H9 (cell line): ENCODE results near the gene ZBTB22. TPM values are rescaled to one million over a fixed set of nuclear protein-coding genes. Genes with fewer than 3 reads are reported as not detected.

Experiments
- DNase-seq: peaks from one replicate; pipeline ENCODE4 v3.0.0-alpha.2; 2017
- H2AFZ ChIP-seq: one replicate; pipeline ENCODE4 v1.6.1; 2013; ENCODE audit warnings: mild to moderate bottlenecking, low read length, control low read depth, moderate library complexity
- H2AK5ac ChIP-seq: 2 replicates; pipeline ENCODE4 v1.6.1; 2013; ENCODE audit warnings: low read length, control low read depth, mixed read lengths; ENCODE audit not compliant: insufficient read length
- H2BK120ac ChIP-seq: one replicate; pipeline ENCODE4 v1.6.1; 2013; ENCODE audit warnings: low read depth, mild to moderate bottlenecking, low read length, control low read depth, inconsistent platforms; ENCODE audit not compliant: poor library complexity, severe bottlenecking
- H2BK12ac ChIP-seq: 2 replicates; pipeline ENCODE4 v1.6.1; 2013; ENCODE audit warnings: low read length, control low read depth, mixed read lengths, low read depth; ENCODE audit not compliant: insufficient read length
- H2BK15ac ChIP-seq: 2 replicates; pipeline ENCODE4 v1.6.1; 2013; ENCODE audit warnings: low read depth, low read length, control low read depth
- H2BK20ac ChIP-seq: one replicate; pipeline ENCODE4 v1.6.1; 2013; ENCODE audit warnings: low read depth, mild to moderate bottlenecking, low read length, control low read depth, inconsistent platforms; ENCODE audit not compliant: poor library complexity, severe bottlenecking
- H2BK5ac ChIP-seq: 2 replicates; pipeline ENCODE4 v1.6.1; 2013; ENCODE audit warnings: low read length, control low read depth, mixed read lengths; ENCODE audit not compliant: insufficient read length
- H3K14ac ChIP-seq: 2 replicates; pipeline ENCODE4 v1.6.1; 2013; ENCODE audit warnings: low read length, control low read depth; ENCODE audit not compliant: insufficient read depth
- H3K18ac ChIP-seq: 2 replicates; pipeline ENCODE4 v1.6.1; 2013; ENCODE audit warnings: low read depth, mild to moderate bottlenecking, mixed read lengths, low read length, control low read depth; ENCODE audit not compliant: insufficient read length
- H3K23ac ChIP-seq: 2 replicates; pipeline ENCODE4 v1.6.1; 2013; ENCODE audit warnings: low read length, control low read depth, mixed read lengths, low read depth; ENCODE audit not compliant: insufficient read length
- H3K23me2 ChIP-seq: 2 replicates; pipeline ENCODE4 v1.6.1; 2013; ENCODE audit warnings: low read depth, mild to moderate bottlenecking, mixed read lengths, low read length, control low read depth; ENCODE audit not compliant: insufficient read length, poor library complexity, severe bottlenecking
- H3K27ac ChIP-seq: 2 replicates; pipeline ENCODE4 v1.5.1; 2013; ENCODE audit warnings: low read length, control low read depth, mixed read lengths, low read depth; ENCODE audit not compliant: insufficient read length
- H3K27me3 ChIP-seq: 2 replicates; pipeline ENCODE4 v1.6.1; 2013; ENCODE audit warnings: low read length, control low read depth, inconsistent platforms; ENCODE audit not compliant: insufficient read depth
- H3K4ac ChIP-seq: 2 replicates; pipeline ENCODE4 v1.6.1; 2013; ENCODE audit warnings: low read depth, mild to moderate bottlenecking, control low read depth, inconsistent platforms, low read length, moderate library complexity
- H3K4me1 ChIP-seq: 2 replicates; pipeline ENCODE4 v1.6.1; 2013; ENCODE audit warnings: low read length, control low read depth, inconsistent platforms; ENCODE audit not compliant: insufficient read depth
- H3K4me2 ChIP-seq: 2 replicates; pipeline ENCODE4 v1.6.1; 2013; ENCODE audit warnings: low read length, control low read depth, mixed read lengths; ENCODE audit not compliant: insufficient read length, insufficient read depth
- H3K56ac ChIP-seq: 2 replicates; pipeline ENCODE4 v1.6.1; 2013; ENCODE audit warnings: low read depth, mild to moderate bottlenecking, mixed read lengths, low read length, control low read depth; ENCODE audit not compliant: insufficient read length
- H3K79me1 ChIP-seq: 2 replicates; pipeline ENCODE4 v1.6.1; 2013; ENCODE audit warnings: low read depth, mild to moderate bottlenecking, moderate library complexity, low read length, control low read depth, inconsistent platforms; ENCODE audit not compliant: insufficient read depth, poor library complexity, severe bottlenecking
- H3K79me2 ChIP-seq: 2 replicates; pipeline ENCODE4 v1.6.1; 2013; ENCODE audit warnings: low read length, control low read depth, inconsistent platforms; ENCODE audit not compliant: insufficient read depth
- H3K9ac ChIP-seq: 2 replicates; pipeline ENCODE4 v1.6.1; 2013; ENCODE audit warnings: low read length, control low read depth, mixed read lengths; ENCODE audit not compliant: insufficient read length; ENCODE audit errors: extremely low read depth
- H3K9me3 ChIP-seq: one replicate; pipeline ENCODE4 v1.6.1; 2013; ENCODE audit warnings: low read depth, low read length, inconsistent platforms; ENCODE audit not compliant: control insufficient read depth
- H3T11ph ChIP-seq: one replicate; pipeline ENCODE4 v1.6.1; 2013; ENCODE audit warnings: mild to moderate bottlenecking, low read length, control low read depth, inconsistent platforms
- H4K20me1 ChIP-seq: one replicate; pipeline ENCODE4 v1.6.1; 2013; ENCODE audit not compliant: control insufficient read depth, insufficient read length, insufficient read depth
- H4K5ac ChIP-seq: 2 replicates; pipeline ENCODE4 v1.6.1; 2013; ENCODE audit warnings: low read depth, mild to moderate bottlenecking, mixed read lengths, low read length, control low read depth; ENCODE audit not compliant: insufficient read length
- H4K8ac ChIP-seq: replicated peaks from 2 replicates; pipeline ENCODE4 v1.6.1; 2013; ENCODE audit warnings: low read length, control low read depth, mixed read lengths, low read depth; ENCODE audit not compliant: insufficient read length
- H4K91ac ChIP-seq: 2 replicates; pipeline ENCODE4 v1.6.1; 2013; ENCODE audit warnings: low read depth, mild to moderate bottlenecking, moderate library complexity, mixed read lengths, low read length, control low read depth; ENCODE audit not compliant: insufficient read length
- H3K27ac Mint-ChIP-seq, 3 experiments: 2 replicates in 2 of 3; 3 replicates in 1 of 3; pipeline ENCODE4 v1.8.0; 2020 to 2021; ENCODE audit warnings: mixed read lengths in 3 of 3, mild to moderate bottlenecking in 1 of 3, moderate library complexity in 1 of 3
- H3K27me3 Mint-ChIP-seq: 2 replicates; pipeline ENCODE4 v1.8.0; 2021; ENCODE audit warnings: low read depth, mild to moderate bottlenecking, moderate library complexity, mixed read lengths
- H3K36me3 Mint-ChIP-seq, 3 experiments: 2 replicates in 2 of 3; 3 replicates in 1 of 3; pipeline ENCODE4 v1.8.0; 2020 to 2021; ENCODE audit warnings: low read depth in 3 of 3, mixed read lengths in 3 of 3; ENCODE audit not compliant: insufficient read depth in 1 of 3
- H3K4me1 Mint-ChIP-seq, 2 experiments: 2 replicates each; pipeline ENCODE4 v1.8.0; 2020; ENCODE audit warnings: mixed read lengths in 2 of 2
- H3K4me3 Mint-ChIP-seq, 2 experiments: 2 replicates in 1 of 2; 3 replicates in 1 of 2; pipeline ENCODE4 v1.8.0; 2020 to 2021; ENCODE audit warnings: mild to moderate bottlenecking in 2 of 2, mixed read lengths in 2 of 2, moderate library complexity in 1 of 2
- H3K9me3 Mint-ChIP-seq, 2 experiments: 2 replicates in 1 of 2; 3 replicates in 1 of 2; pipeline ENCODE4 v1.8.0; 2020; ENCODE audit warnings: mild to moderate bottlenecking in 2 of 2, mixed read lengths in 2 of 2, moderate library complexity in 1 of 2
- CTCF ChIP-seq: fragments of 200-600 bp; sonication (generic); conservative IDR thresholded peaks from 3 replicates; pipeline ENCODE4 v1.8.0; 2021; ENCODE audit warnings: antibody characterized with exemption, mild to moderate bottlenecking
- WGBS: extraction: QIAGEN DNeasy Blood & Tissue Kit; methylation state at CpG from one replicate; pipeline ENCODE4 v1.1.7; 2013; ENCODE audit warnings: missing lambda C conversion rate, low lambda C conversion rate, mixed read lengths; ENCODE audit not compliant: insufficient read length; ENCODE audit errors: extremely low coverage; 5-methylcytosine and 5-hydroxymethylcytosine counted together
- total RNA-seq: library from RNA; stranded (reverse); gene quantifications from 2 replicates; pipeline ENCODE4 v1.2.1, GENCODE V29; 2021

ZBTB22 gene
- total RNA-seq, 1 experiment from 2014 or later = 8.1 TPM

- TF ChIP-seq CTCF = peak; percentile 22; the same call in 1 of the 3 replicates
- no peaks in the 10 kb centered on the region; the same call in 1 of the 2 replicates for H3K4me1 ChIP-seq
- H3K4ac ChIP-seq = no peak overlapping the region
- Mint-ChIP-seq H3K4me3 (peak overlapping the region; percentile 78 to 92), H3K27me3 (no peaks in the 10 kb centered on the region), H3K36me3 (peaks cover 34 to 80% (median 58%) of the 10 kb centered on the region in 3 experiments), H3K4me1 (peaks cover 39 to 47% of the 10 kb centered on the region in 2 experiments), H3K27ac (peak overlapping the region; percentile 86 to 99 (median 95); a peak in 5 of 7 replicates), H3K9me3 (no peaks in the 10 kb centered on the region)
- no peak overlapping the region for H4K5ac ChIP-seq
- H3K79me1 ChIP-seq = no peaks in the 10 kb centered on the region
- no peak overlapping the region for H3T11ph ChIP-seq
- no peak overlapping the region for H3K56ac ChIP-seq
- no peak overlapping the region for H4K8ac ChIP-seq
- no peak overlapping the region for H3K27ac ChIP-seq
- H4K20me1 ChIP-seq = no peaks in the 10 kb centered on the region
- peaks cover 15% of the 10 kb centered on the region; the same call in 1 of the 2 replicates for H3K79me2 ChIP-seq
- no peaks in the 10 kb centered on the region for H3K27me3 ChIP-seq
- no peak overlapping the region for H2BK15ac ChIP-seq
- H2BK120ac ChIP-seq = no peak overlapping the region
- no peak overlapping the region; the same call in 1 of the 2 replicates for H3K14ac ChIP-seq
- H3K9ac ChIP-seq = peak overlapping the region; percentile 16
- H2AK5ac ChIP-seq = no peak overlapping the region
- peaks cover 11% of the 10 kb centered on the region for H3K23me2 ChIP-seq
- H2BK12ac ChIP-seq = no peak overlapping the region
- WGBS = no CpG with 5 or more reads among the region's 39 CpGs
- H3K23ac ChIP-seq = no peak overlapping the region
- peak; percentile 49 for DNase-seq
- H2AFZ ChIP-seq = no peak overlapping the region
- peak overlapping the region; percentile 85 for H3K4me2 ChIP-seq
- no peaks in the 10 kb centered on the region for H3K9me3 ChIP-seq
- no peak overlapping the region for H2BK20ac ChIP-seq
- no peak overlapping the region for H2BK5ac ChIP-seq
- no peak overlapping the region for H3K18ac ChIP-seq
- no peak overlapping the region for H4K91ac ChIP-seq
These were observed 39.7 kb downstream of the ZBTB22 start for GRCh38 chr6:33277663-33278391.
